HK-2 (cell line): ENCODE data around the gene CNST.
"Not testable (repeated sequence)": the region's sequence is repeated elsewhere in the genome, so short reads cannot be mapped to it uniquely, and the experiment has no call there.

Experiments used
- DNase-seq: peaks from one replicate; pipeline ENCODE4 v3.0.0-alpha.2; 2018; ENCODE audit not compliant: unreplicated experiment

The CNST gene

DNA sequence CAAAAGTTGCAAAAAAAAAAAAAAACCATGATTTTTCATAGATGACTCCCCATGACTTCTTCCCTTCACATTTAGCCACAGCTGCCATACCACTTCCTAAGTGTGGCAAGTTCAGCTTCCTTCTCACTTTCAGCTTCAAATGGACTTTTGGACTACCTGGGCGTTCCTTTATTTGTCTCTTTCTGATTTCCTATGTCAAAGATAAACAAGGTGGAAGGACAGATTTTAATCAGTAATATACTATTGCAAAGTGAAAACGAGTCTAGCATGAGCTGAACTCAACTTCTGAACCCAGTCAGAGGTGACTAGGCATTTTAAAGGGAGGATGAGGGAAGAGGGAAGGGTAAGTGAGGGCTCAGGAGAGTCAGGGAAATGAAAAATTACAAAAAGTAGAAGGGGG is 143.6 kb downstream of the CNST start:
- DNase-seq = no peak

DNA sequence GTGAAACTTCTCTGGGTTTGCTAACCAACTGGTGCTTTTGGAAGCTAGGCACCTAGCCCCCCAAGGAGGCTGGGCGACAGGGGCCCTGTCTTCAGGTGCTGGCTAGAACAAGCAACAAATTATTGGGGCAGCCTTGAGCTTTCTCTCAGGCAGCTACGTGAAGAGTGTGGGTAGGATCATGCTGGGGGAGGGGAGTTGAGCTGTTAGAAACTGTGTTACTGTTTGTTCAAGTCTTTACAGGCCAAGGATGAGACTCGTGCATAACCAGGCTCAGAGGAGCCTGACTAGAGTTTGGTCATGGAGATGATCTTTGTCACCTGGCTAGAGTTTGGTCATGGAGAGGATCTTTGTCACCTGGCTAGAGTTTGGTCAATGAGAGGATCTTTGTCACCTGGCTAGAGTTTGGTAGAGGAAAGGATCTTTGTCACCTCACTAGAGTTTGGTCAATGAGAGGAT is 145.3 kb downstream of the CNST start:
- DNase-seq = no peak

DNA sequence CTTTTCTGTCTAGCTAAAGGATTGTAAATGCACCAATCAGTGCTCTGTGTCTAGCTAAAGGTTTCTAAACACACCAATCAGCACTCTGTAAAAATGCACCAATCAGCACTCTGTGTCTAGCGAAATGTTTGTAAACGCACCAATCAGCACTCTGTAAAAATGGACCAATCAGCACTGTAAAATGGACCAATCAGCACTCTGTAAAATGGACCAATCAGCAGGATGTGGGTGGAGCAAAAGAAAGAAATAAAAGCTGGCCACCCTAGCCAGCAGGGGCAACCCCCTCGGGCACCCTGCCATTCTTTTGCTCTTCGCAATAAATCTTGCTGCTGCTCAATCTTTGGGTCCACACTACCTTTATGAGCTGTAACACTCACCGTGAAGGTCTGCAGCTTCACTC is 146.2 kb downstream of the CNST start:
- DNase-seq = not testable (repeated sequence)
